CD4-positive, alpha-beta T cell (primary cell): ENCODE measurements around the gene CYB5B. TPM values are rescaled to one million over a fixed set of nuclear protein-coding genes. Genes with fewer than 3 reads are reported as not detected.

Experiments
- ATAC-seq: fragments of 200-7000 bp; cut with Tn5 transposase; one replicate; pipeline ENCODE4 v1.10.0; 2022; ENCODE audit warnings: mild to moderate bottlenecking; ENCODE audit not compliant: poor library complexity
- CTCF ChIA-PET: fragments of 350-600 bp; sonication (Branson Sonifier 250); formaldehyde crosslinking; loops from one replicate; lab custom pipeline; 2021; ENCODE audit warnings: antibody characterized with exemption, inconsistent platforms; lab: Charles Lee
- POLR2A ChIA-PET: fragments of 350-600 bp; sonication (Branson Sonifier 250); formaldehyde crosslinking; loops from one replicate; lab custom pipeline; 2021; ENCODE audit warnings: antibody characterized with exemption, inconsistent platforms; lab: Charles Lee
- DNase-seq, 14 experiments: peaks; one replicate each; pipeline ENCODE4 v3.0.0-alpha.2; 2013 to 2020; ENCODE audit warnings: mixed read lengths in 2 of 14
- H3K27ac ChIP-seq, 2 donors: one replicate each; pipeline versions ENCODE4 v1.5.1 to v1.7.0; 2013; ENCODE audit warnings: low read length in 2 of 2, low read depth in 1 of 2, mild to moderate bottlenecking in 1 of 2
- H3K27me3 ChIP-seq, 2 experiments: 1 replicate in 1 of 2; 2 replicates in 1 of 2; pipeline versions ENCODE4 v1.6.1 to v1.7.0; 2013; ENCODE audit warnings: low read length in 2 of 2, control low read depth in 1 of 2, mild to moderate bottlenecking in 1 of 2, moderate library complexity in 1 of 2; ENCODE audit not compliant: insufficient read depth in 2 of 2, control insufficient read depth in 1 of 2
- H3K36me3 ChIP-seq: one replicate; pipeline ENCODE4 v1.6.1; 2013; ENCODE audit warnings: low read length, control low read depth; ENCODE audit not compliant: insufficient read depth
- H3K4me1 ChIP-seq: one replicate; pipeline ENCODE4 v1.6.1; 2013; ENCODE audit warnings: low read length, control low read depth; ENCODE audit not compliant: insufficient read depth
- H3K4me3 ChIP-seq: one replicate; pipeline ENCODE4 v1.5.1; 2013; ENCODE audit warnings: mild to moderate bottlenecking, low read length, moderate library complexity
- H3K9me3 ChIP-seq, 2 experiments: 1 replicate in 1 of 2; 2 replicates in 1 of 2; pipeline versions ENCODE4 v1.6.1 to v1.7.0; 2013; ENCODE audit warnings: low read length in 2 of 2, mild to moderate bottlenecking in 2 of 2, control low read depth in 1 of 2, moderate library complexity in 1 of 2; ENCODE audit not compliant: control insufficient read depth in 1 of 2, insufficient read depth in 1 of 2
- H3K27ac Mint-ChIP-seq: one replicate; pipeline ENCODE4 v1.8.0; 2020; ENCODE audit warnings: mixed read lengths
- H3K27me3 Mint-ChIP-seq: one replicate; pipeline ENCODE4 v1.8.0; 2021; ENCODE audit warnings: mixed read lengths
- H3K36me3 Mint-ChIP-seq: one replicate; pipeline ENCODE4 v1.8.0; 2021; ENCODE audit warnings: low read depth, mixed read lengths
- H3K4me1 Mint-ChIP-seq: one replicate; pipeline ENCODE4 v1.8.0; 2021; ENCODE audit warnings: low read depth, mixed read lengths
- H3K4me3 Mint-ChIP-seq: one replicate; pipeline ENCODE4 v1.8.0; 2020; ENCODE audit warnings: mild to moderate bottlenecking, mixed read lengths
- H3K9me3 Mint-ChIP-seq: one replicate; pipeline ENCODE4 v1.8.0; 2020; ENCODE audit warnings: mixed read lengths
- CTCF ChIP-seq: fragments of 200-600 bp; IDR thresholded peaks from one replicate; pipeline ENCODE4 v1.8.0; 2022; ENCODE audit warnings: antibody characterized with exemption, mild to moderate bottlenecking
- intact Hi-C, 2 experiments: fragments of 100-400 bp; cut with DNase I in 1 of 2; cut with micrococcal nuclease in 1 of 2; formaldehyde crosslinking; loops; one replicate each; pipeline versions ENCODE4 v1.15.1 to v1.9.0; 2023 to 2025; cut with DNase I, micrococcal nuclease
- total RNA-seq, 174 experiments: library from RNA in 2 of 174; stranded (reverse) in 2 of 174; gene quantifications; one replicate each; pipeline ENCODE4 v1.2.3 and lab custom pipeline; 2021 to 2026

CYB5B gene
- total RNA-seq, 2 experiments from 2014 or later = 16.0 to 18.3 TPM

GRCh38 chr16:69431948-69432468 is 7.6 kb downstream of the CYB5B start:
- Histone ChIP-seq H3K36me3 (peaks cover 67% of the 10 kb centered on the region), H3K27ac (no peak overlapping the region), H3K4me3 (no peak overlapping the region), H3K4me1 (peaks cover 6% of the 10 kb centered on the region), H3K9me3 (no peaks in the 10 kb centered on the region), H3K27me3 (no peaks in the 10 kb centered on the region)
- DNase-seq (no peak), ATAC-seq (no peak)
- ChIA-PET CTCF (interaction anchor here (0.6 kb wide), 1 partner anchor 13 kb away, joined by 3 read pairs; no protein-coding TSS in a partner anchor), POLR2A (no interaction called here)
- intact Hi-C loops = no loop called here
- Mint-ChIP-seq H3K4me1 (peaks cover 56% of the 10 kb centered on the region), H3K9me3 (peaks cover 5% of the 10 kb centered on the region), H3K4me3 (no peak overlapping the region), H3K36me3 (peaks cover 89% of the 10 kb centered on the region), H3K27me3 (no peaks in the 10 kb centered on the region), H3K27ac (peak overlapping the region; percentile 12)
- no peak for TF ChIP-seq CTCF

- H3K27ac Mint-ChIP-seq = peak overlapping the region; percentile 8
- H3K27me3 Mint-ChIP-seq = no peaks in the 10 kb centered on the region
Observed at GRCh38 chr16:69434066-69434465, 9.6 kb downstream of the CYB5B start.

GRCh38 chr16:69435977-69436820 is 11.8 kb downstream of the CYB5B start:
- no peaks in the 10 kb centered on the region for H3K9me3 ChIP-seq
- H3K36me3 Mint-ChIP-seq = peaks cover 69% of the 10 kb centered on the region
- no peak overlapping the region for H3K4me3 Mint-ChIP-seq
- intact Hi-C loops = no loop called here
- H3K4me3 ChIP-seq = no peak overlapping the region
- DNase-seq = no peak
- peak overlapping the region; percentile 11 for H3K27ac Mint-ChIP-seq
- CTCF ChIA-PET = no interaction called here
- H3K36me3 ChIP-seq = peaks cover 33% of the 10 kb centered on the region
- H3K27ac ChIP-seq = no peak overlapping the region
- peaks cover 13% of the 10 kb centered on the region for H3K4me1 ChIP-seq
- TF ChIP-seq CTCF = no peak
- no peak for ATAC-seq
- POLR2A ChIA-PET = interaction anchor here (1.5 kb wide), 1 partner anchor 10 kb away, joined by 3 read pairs; no protein-coding TSS in a partner anchor
- H3K27me3 ChIP-seq = no peaks in the 10 kb centered on the region
- H3K9me3 Mint-ChIP-seq = no peaks in the 10 kb centered on the region
- H3K27me3 Mint-ChIP-seq = no peaks in the 10 kb centered on the region
- peaks cover 69% of the 10 kb centered on the region for H3K4me1 Mint-ChIP-seq

More at GRCh38 chr16:69434066-69434465, 9.6 kb downstream of the CYB5B start:
- no peak overlapping the region for H3K27ac ChIP-seq
- intact Hi-C loops = no loop called here
- ChIA-PET POLR2A (interaction anchor here (0.5 to 1.0 kb wide), 2 partner anchors 10 to 18 kb away, joined by 3 to 4 read pairs; no protein-coding TSS in a partner anchor), CTCF (interaction anchor here (0.7 kb wide), 2 partner anchors 258 to 479 kb away, joined by 3 read pairs; no protein-coding TSS in a partner anchor)
- no peak for ATAC-seq
- no peaks in the 10 kb centered on the region for H3K9me3 ChIP-seq
- H3K4me1 ChIP-seq = peaks cover 6% of the 10 kb centered on the region
- Mint-ChIP-seq H3K9me3 (no peaks in the 10 kb centered on the region), H3K4me1 (peaks cover 68% of the 10 kb centered on the region), H3K4me3 (no peak overlapping the region), H3K36me3 (peaks cover 80% of the 10 kb centered on the region)
- H3K36me3 ChIP-seq = peaks cover 48% of the 10 kb centered on the region
- TF ChIP-seq CTCF = no peak
- no peaks in the 10 kb centered on the region for H3K27me3 ChIP-seq
- no peak overlapping the region for H3K4me3 ChIP-seq
- DNase-seq = no peak
